Hematopoietic multipotent progenitor cell treated with erythropoietin and hydrocortisone succinate and interleukin-3 and kit ligand, for 17 days (in vitro differentiated cells): ENCODE results near the gene LRRFIP1.
"Not testable (repeated sequence)": the region's sequence is repeated elsewhere in the genome, so short reads cannot be mapped to it uniquely, and the experiment has no call there.

Experiments used
- DNase-seq: peaks from one replicate; pipeline ENCODE4 v3.0.0-alpha.2; 2015; ENCODE audit warnings: low spot score

The LRRFIP1 gene

GRCh38 chr2:237664151-237664550 is 36.8 kb downstream of the LRRFIP1 start:
- no peak for DNase-seq

GRCh38 chr2:237665713-237666143 is 38.3 kb downstream of the LRRFIP1 start:
- DNase-seq, result no peak

GRCh38 chr2:237666606-237667005 is 39.2 kb downstream of the LRRFIP1 start:
- no peak for DNase-seq

- not testable (repeated sequence) for DNase-seq
These were observed 39.7 kb downstream of the LRRFIP1 start for GRCh38 chr2:237667050-237667576.

- DNase-seq, result no peak
These were observed 40.5 kb downstream of the LRRFIP1 start for GRCh38 chr2:237667893-237668292.

- no peak for DNase-seq
These were observed 41.1 kb downstream of the LRRFIP1 start for GRCh38 chr2:237668440-237668839.

GRCh38 chr2:237669283-237669627 is 41.9 kb downstream of the LRRFIP1 start:
- DNase-seq, result no peak

- DNase-seq, result no peak
These were observed 42.4 kb downstream of the LRRFIP1 start for GRCh38 chr2:237669628-237670392.

- DNase-seq, result no peak
These were observed 43.3 kb downstream of the LRRFIP1 start for GRCh38 chr2:237670641-237671040.

GRCh38 chr2:237671466-237672138 is 44.2 kb downstream of the LRRFIP1 start:
- no peak for DNase-seq

- DNase-seq, result no peak
These were observed 45.3 kb downstream of the LRRFIP1 start for GRCh38 chr2:237672731-237673129.

GRCh38 chr2:237673130-237674001 is 46.0 kb downstream of the LRRFIP1 start:
- peak; percentile 62 for DNase-seq

- no peak for DNase-seq
These were observed 47.4 kb downstream of the LRRFIP1 start for GRCh38 chr2:237674731-237675276.

GRCh38 chr2:237675316-237675715 is 47.9 kb downstream of the LRRFIP1 start:
- no peak for DNase-seq

- DNase-seq, result no peak
These were observed 53.5 kb downstream of the LRRFIP1 start for GRCh38 chr2:237680702-237681478.

GRCh38 chr2:237682151-237682550 is 54.8 kb downstream of the LRRFIP1 start:
- no peak for DNase-seq

- no peak for DNase-seq
These were observed 55.7 kb downstream of the LRRFIP1 start for GRCh38 chr2:237682856-237683670.

GRCh38 chr2:237685408-237685807 is 58.0 kb downstream of the LRRFIP1 start:
- DNase-seq, result no peak

GRCh38 chr2:237686659-237687136 is 59.3 kb downstream of the LRRFIP1 start:
- no peak for DNase-seq

GRCh38 chr2:237688081-237688480 is 60.7 kb downstream of the LRRFIP1 start:
- DNase-seq, result no peak
